ENCODE data around the gene UPF3B.
"Not testable (repeated sequence)": the region's sequence is repeated elsewhere in the genome, so short reads cannot be mapped to it uniquely, and the experiment has no call there.

The UPF3B gene

GRCh38 chrX:119824221-119824620 is 28.5 kb downstream of the UPF3B start:
- not testable (repeated sequence) for DNase-seq

GRCh38 chrX:119821703-119822102 is 31.1 kb downstream of the UPF3B start:
- not testable (repeated sequence) for DNase-seq

GRCh38 chrX:119817130-119817690 is 35.6 kb downstream of the UPF3B start:
- no peak for DNase-seq

GRCh38 chrX:119816300-119816699 is 36.5 kb downstream of the UPF3B start:
- no peak for DNase-seq

GRCh38 chrX:119809185-119809666 is 43.5 kb downstream of the UPF3B start:
- no peak for DNase-seq

GRCh38 chrX:119808461-119808860 is 44.3 kb downstream of the UPF3B start:
- not testable (repeated sequence) for DNase-seq

- DNase-seq: no peak
These were observed 50.2 kb downstream of the UPF3B start for GRCh38 chrX:119802546-119802945.

GRCh38 chrX:119801253-119802221 is 51.2 kb downstream of the UPF3B start:
- no peak for DNase-seq

- DNase-seq: peak; percentile 55
These were observed 61.1 kb downstream of the UPF3B start, which contains the start of gene RPL39 for GRCh38 chrX:119791437-119792231. Gene RPL39, minus strand, starts transcription at chrX:119791630. Its CDS starts 54 bp downstream, at chrX:119791576.

- no peak for DNase-seq
These were observed 61.8 kb downstream of the UPF3B start for GRCh38 chrX:119790977-119791436.

GRCh38 chrX:119784747-119785446 is 67.9 kb downstream of the UPF3B start:
- no peak for DNase-seq
